Measurements from ENCODE around the gene CD52. TPM values are rescaled to one million over a fixed set of nuclear protein-coding genes. Genes with fewer than 3 reads are reported as not detected.
A peak's percentile ranks its signal among the peaks of the same experiment; 100 is the strongest.

The CD52 gene
- total and polyA plus RNA-seq, 2 of the 4 experiments (the other 2 are of a cell fraction) = 1.6 TPM; not detected in 1

DNA sequence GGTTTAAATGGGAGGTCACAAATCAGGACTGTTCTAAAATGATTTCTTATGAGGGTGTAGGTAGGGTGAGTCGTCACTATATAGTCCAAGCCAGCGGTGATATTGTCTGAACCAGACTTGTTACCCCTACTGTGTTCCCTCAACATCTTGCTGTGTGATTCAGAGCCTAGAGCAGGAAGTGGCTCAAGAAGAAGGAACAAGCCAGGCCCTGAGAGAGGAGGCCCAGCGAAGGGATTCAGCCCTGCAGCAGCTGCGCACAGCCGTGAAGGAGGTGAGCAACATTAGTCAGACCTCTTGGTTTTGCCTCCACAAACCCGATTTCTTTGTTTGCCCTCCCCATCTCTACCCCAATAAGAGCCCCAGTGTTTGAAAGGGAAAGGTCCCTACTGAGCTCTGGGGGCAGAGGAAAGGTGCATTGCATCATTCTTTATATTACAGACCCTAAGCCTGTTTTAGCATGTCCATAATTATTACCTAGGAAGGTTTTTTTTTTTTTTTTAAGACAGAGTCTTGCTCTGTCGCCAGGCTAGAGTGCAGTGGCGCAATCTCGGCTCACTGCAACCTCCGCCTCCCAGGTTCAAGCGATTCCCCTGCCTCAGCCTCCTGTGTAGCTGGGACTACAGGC, 42.8 kb upstream of the CD52 start:
- Histone ChIP-seq H2BK5ac (ENCODE audit: low read depth, low read length, poor library complexity, severe bottlenecking) (peak overlapping the region; percentile 37), H2AFZ (replicated peaks; ENCODE audit: low read length, poor library complexity) (peak overlapping the region; percentile 29), H3K4me2 (ENCODE audit: low read depth, low read length) (no peak overlapping the region), H3K27me3 (ENCODE audit: control insufficient read depth, insufficient read depth, low read length) (no peaks in the 10 kb centered on the region), H4K5ac (ENCODE audit: low read depth, low read length) (no peak overlapping the region), H3K79me1 (ENCODE audit: low read depth in 1 of 2, low read length in 2 of 2) (peaks cover 6 to 28% of the 10 kb centered on the region in 2 experiments; a peak in 3 of 4 replicates), H3K4me1 (ENCODE audit: control insufficient read depth, insufficient read depth, low read length) (peaks cover 29% of the 10 kb centered on the region), H2BK15ac (ENCODE audit: low read depth, low read length) (0 out of 3 replicates have a peak overlapping the region, but pooled peaks have one; percentile 2), H4K8ac (ENCODE audit: low read depth in 2 of 2, low read length in 2 of 2) (peak overlapping the region in 1 of 2 experiments; percentile 65; a peak in 2 of 4 replicates), H3K4ac (ENCODE audit: low read depth, low read length) (0 out of 2 replicates have a peak overlapping the region, but pooled peaks have one; percentile 9), H2BK20ac (ENCODE audit: low read depth, low read length) (no peak overlapping the region), H4K20me1 (ENCODE audit: insufficient read depth, low read length) (peaks cover 14% of the 10 kb centered on the region), H3K27ac (ENCODE audit: insufficient read depth, low read length) (no peak overlapping the region), H3K14ac (replicated peaks; ENCODE audit: low read depth, low read length) (peak overlapping the region; percentile 17; the same call in 1 of the 2 replicates), H3K36me3 (ENCODE audit: control insufficient read depth, insufficient read depth, low read length) (peaks cover 4% of the 10 kb centered on the region; the same call in 1 of the 2 replicates), H3K23ac (ENCODE audit: low read depth, low read length) (no peak overlapping the region), H3K9me3 (ENCODE audit: control insufficient read depth, insufficient read depth, low read length) (no peaks in the 10 kb centered on the region), H3K9ac (ENCODE audit: low read depth, low read length) (no peak overlapping the region), H3K18ac (ENCODE audit: low read depth, low read length) (no peak overlapping the region), H3K4me3 (ENCODE audit: insufficient read depth, low read depth, low read length) (no peak overlapping the region), H3K56ac (ENCODE audit: extremely low read depth, insufficient read depth, low read length) (no peak overlapping the region), H3K9me1 (ENCODE audit: insufficient read depth, low read length) (peaks cover 14% of the 10 kb centered on the region), H2AK9ac (replicated peaks; ENCODE audit: low read depth, low read length, poor library complexity) (peak overlapping the region; percentile 82), H2BK120ac (ENCODE audit: low read depth, low read length) (no peak overlapping the region), H4K91ac (ENCODE audit: insufficient read depth, low read depth, low read length) (no peak overlapping the region), H2AK5ac (ENCODE audit: low read depth, low read length) (no peak overlapping the region)
- dilution Hi-C loops (cut with HindIII; ENCODE audit: low sequenced_read_pairs, unreplicated experiment) = no loop called here
- TF ChIP-seq FOS (IDR thresholded peaks at IDR 0.05; ENCODE audit: low read depth, low read length) = no peak
- intact Hi-C loops (cut with micrococcal nuclease) = loop anchor here (1.0 to 5.0 kb wide), 4 partner anchors 46 to 238 kb away; no protein-coding TSS in a partner anchor
- peak; percentile 57 for DNase-seq
- no TSS peak for BruUV-seq (replicated peaks)
- WGBS, 2 experiments (ENCODE audit: extremely low coverage in 2 of 2, insufficient read length in 1 of 2) = 100% methylated on average over 2 of the region's 11 CpGs; no CpG with 5 or more reads in 1 of the 2 experiments
- CTCF ChIA-PET = interaction anchor here (1.0 to 2.3 kb wide), 5 partner anchors 10 to 47 kb away, joined by 3 to 18 read pairs (median 4); no protein-coding TSS in a partner anchor
- no peak for ATAC-seq (ENCODE audit: low read depth)
- in situ Hi-C loops (cut with MboI; ENCODE audit: low sequenced_read_pairs) = no loop called here
- POLR2A ChIA-PET (ENCODE audit: unreplicated experiment) = no interaction called here
